LNCAP (cell line): ENCODE data around the gene ATN1.

Source experiments
- TF ChIP-seq, protein P1 (sequence below): fragments of 450-650 bp; IDR thresholded peaks from 2 replicates; pipeline ENCODE4 v1.5.1; 2017; ENCODE audit warnings: mild to moderate bottlenecking

ATN1 gene

GRCh38 chr12:6891646-6892001 lies 36.1 kb upstream of the ATN1 start:
- TF ChIP-seq, protein P1, sequence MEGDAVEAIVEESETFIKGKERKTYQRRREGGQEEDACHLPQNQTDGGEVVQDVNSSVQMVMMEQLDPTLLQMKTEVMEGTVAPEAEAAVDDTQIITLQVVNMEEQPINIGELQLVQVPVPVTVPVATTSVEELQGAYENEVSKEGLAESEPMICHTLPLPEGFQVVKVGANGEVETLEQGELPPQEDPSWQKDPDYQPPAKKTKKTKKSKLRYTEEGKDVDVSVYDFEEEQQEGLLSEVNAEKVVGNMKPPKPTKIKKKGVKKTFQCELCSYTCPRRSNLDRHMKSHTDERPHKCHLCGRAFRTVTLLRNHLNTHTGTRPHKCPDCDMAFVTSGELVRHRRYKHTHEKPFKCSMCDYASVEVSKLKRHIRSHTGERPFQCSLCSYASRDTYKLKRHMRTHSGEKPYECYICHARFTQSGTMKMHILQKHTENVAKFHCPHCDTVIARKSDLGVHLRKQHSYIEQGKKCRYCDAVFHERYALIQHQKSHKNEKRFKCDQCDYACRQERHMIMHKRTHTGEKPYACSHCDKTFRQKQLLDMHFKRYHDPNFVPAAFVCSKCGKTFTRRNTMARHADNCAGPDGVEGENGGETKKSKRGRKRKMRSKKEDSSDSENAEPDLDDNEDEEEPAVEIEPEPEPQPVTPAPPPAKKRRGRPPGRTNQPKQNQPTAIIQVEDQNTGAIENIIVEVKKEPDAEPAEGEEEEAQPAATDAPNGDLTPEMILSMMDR = no peak

DNA sequence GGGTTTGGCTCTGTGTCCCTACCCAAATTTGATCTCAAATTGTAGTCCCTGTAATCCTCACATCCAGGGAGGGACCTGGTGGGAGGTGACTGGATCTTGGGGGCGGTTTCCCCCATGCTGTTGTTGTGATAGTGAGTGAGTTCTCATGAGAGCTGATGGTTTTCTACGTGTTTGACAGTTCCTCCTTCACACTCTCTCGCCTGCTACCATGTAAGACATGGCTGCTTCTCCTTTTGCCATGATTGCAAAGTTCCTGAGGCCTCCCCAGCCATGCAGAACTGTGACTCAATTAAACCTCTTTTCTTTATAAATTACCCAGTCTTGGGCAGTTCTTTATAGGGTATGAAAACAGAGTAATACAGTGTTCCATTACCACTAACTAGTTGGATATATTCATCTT lies 33.4 kb upstream of the ATN1 start:
- TF ChIP-seq, protein P1 = no peak

DNA sequence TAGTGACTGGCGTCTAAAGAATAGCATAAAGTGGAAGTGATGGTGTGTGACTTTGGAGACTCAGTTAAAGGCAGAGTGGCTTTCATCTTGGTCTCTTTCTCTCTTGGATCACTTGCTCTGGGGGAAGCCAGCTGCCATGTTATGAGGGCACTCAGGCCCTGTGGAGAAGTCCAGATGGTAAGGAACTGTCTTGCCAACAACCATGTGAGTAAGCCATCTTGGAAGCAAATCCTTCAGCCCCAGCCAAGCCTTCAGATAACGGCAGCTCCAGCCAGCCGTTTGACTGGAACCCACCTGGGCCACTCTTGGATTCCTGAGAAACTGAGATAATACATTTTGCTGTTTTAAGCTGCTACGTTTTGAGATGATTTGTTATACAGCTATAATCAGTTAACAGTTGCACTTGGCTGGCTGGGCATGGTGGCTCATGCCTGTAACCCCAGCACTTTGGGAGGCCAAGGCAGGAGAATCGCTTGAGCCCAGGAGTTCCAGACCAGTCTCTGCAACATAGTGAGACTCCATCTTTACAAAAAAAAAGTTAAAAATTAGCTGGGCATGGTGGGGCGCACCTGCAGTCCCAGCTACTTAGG lies 30.8 kb upstream of the ATN1 start:
- TF ChIP-seq, protein P1 = no peak

- TF ChIP-seq, protein P1 = no peak
Observed at GRCh38 chr12:6899427-6899826, 28.3 kb upstream of the ATN1 start.

GRCh38 chr12:6899837-6900519 lies 27.8 kb upstream of the ATN1 start:
- TF ChIP-seq, protein P1 = no peak

- TF ChIP-seq, protein P1 = no peak
Observed at GRCh38 chr12:6902448-6902847, 25.3 kb upstream of the ATN1 start.

DNA sequence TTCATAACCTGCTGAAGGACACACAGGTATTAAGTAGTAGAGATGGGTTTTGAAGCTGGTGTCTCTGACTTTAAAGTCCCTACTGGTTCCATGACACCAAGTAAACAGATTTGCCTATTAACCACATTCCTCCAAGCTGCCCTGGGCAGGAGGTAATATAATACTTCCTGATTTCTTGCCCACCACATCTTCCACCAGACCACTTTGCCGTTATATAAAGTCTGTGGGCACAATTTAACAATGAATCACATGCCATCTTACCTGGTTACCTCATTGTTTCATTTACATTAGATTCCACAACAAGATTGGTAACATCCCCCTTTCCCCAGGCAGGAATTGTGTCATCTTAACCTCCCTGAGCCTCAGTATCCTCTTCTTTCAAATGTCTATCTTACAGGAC lies 24.0 kb upstream of the ATN1 start:
- TF ChIP-seq, protein P1 = no peak
